Measurements from ENCODE around the gene CC2D2B. TPM values are rescaled to one million over a fixed set of nuclear protein-coding genes. Genes with fewer than 3 reads are reported as not detected.
"Not testable (repeated sequence)": the region's sequence is repeated elsewhere in the genome, so short reads cannot be mapped to it uniquely, and the experiment has no call there.

Gene CC2D2B
- total RNA-seq, 1 donor from 2014 or later = 14.4 TPM

DNA sequence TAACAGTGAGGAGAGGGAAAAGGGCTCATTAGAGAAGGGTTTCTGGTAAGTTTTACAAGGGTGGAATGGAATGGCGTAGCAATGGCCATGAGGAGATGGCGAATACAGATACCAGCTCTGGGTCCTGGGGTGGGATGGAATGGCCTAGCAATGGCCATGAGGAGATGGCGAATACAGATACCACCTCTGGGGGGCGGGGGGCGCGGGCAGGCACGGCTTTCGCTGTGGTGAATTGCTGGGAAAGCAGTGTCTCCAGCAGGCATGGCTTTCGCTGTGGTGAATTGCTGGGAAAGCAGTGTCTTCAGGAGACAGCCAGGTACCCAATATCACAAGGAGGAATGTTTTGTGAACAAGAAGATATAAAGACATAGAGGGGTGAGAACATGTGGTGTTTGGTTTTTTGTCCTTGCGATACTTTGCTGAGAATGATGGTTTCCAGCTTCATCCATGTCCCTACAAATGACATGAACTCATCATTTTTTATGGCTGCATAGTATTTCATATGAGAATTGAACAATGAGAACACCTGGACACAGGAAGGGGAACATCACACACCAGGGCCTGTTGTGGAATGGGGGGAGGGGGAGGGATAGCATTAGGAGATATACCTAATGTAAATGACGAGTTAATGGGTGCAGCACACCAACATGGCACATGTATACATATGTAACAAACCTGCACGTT lies 1.7 kb upstream of the CC2D2B start:
- DNase-seq (ENCODE audit: low spot score) = not testable (repeated sequence)

GRCh38 chr10:95906677-95907455 lies 909 bp upstream of the CC2D2B start:
- peak; percentile 53 for DNase-seq (ENCODE audit: low spot score)

- no peak for DNase-seq (ENCODE audit: low spot score)
Observed at GRCh38 chr10:95908450-95908849, 675 bp downstream of the CC2D2B start.

DNA sequence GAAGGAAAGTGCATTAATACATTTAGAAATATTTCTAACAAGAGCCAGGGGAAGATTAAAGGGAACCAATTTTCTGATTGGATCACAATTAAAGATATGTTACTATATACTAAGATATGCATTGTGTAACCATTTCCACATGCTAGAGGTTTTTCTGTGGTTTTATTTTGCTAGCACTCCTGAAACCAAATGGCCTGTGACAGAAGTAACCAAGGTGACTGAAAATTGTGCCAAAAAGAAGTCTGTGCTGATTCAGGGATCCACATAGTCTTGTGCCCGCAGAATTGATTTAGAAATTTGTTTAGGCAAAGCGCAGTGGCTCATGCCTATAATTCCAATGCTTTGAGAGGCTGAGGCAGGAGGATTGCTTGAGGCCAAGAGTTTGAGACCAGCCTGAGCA lies 1.8 kb downstream of the CC2D2B start:
- DNase-seq (ENCODE audit: low spot score) = no peak

DNA sequence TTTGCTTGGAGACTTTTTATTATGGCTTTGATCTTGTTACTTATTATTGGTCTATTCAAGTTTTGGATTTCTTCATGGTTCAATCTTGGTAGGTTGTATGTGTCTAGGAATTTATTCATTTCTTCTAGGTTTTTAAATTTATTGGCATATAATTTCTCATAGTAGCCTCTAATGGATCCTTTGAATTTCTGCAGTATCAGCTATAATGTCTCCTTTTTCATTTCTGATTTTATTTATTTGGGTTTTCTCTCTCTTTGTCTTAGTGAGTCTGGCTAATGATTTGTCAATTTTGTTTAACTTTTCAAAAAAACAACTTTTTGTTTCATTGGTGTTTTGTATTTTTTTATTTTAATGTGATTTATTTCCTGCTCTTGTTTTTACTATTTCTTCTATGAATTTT lies 8.3 kb downstream of the CC2D2B start:
- not testable (repeated sequence) for DNase-seq (ENCODE audit: low spot score)

- DNase-seq (ENCODE audit: low spot score) = no peak
Observed at GRCh38 chr10:95920798-95921426, 13.1 kb downstream of the CC2D2B start.

DNA sequence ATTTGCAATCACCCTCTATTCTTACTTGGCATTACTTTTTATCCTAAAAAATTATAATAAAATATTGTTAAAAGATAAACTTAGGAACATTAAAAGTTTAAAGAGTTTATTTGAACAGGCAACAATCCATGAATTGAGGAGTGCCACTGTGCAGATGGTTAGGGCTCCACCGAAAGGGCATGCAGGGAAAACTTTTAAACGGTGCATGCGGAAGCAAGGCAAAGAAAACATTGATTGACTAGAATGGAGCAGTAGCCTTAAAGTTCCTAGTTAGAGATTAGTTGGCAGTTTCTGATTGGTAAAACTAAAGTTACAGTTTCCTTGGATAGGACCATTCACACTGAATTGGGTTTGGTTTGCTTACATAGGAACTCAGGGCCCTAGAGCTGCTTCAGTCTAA lies 17.3 kb downstream of the CC2D2B start:
- DNase-seq (ENCODE audit: low spot score) = no peak

GRCh38 chr10:95935429-95935828 lies 27.7 kb downstream of the CC2D2B start:
- DNase-seq (ENCODE audit: low spot score) = no peak

DNA sequence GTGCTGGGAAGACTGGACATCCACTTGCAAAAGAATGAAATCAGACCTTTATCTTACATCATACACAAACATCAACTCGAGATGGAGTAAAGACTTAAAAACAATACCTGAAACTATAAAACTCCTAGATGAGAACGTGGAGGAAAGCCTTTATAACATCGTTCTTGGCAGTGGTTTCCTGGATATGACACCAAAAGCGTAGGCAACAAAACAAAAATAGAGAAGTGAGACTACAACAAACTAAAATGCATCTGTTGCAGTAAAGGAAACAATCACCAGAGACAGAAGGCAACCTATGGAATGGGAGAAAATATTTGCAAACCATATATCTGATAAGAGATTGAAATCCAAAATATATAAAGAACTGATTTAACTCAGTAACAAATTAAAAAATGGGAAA lies 33.3 kb downstream of the CC2D2B start:
- no peak for DNase-seq (ENCODE audit: low spot score)

- DNase-seq (ENCODE audit: low spot score) = no peak
Observed at GRCh38 chr10:95963202-95963990, 55.6 kb downstream of the CC2D2B start.

- no peak for DNase-seq (ENCODE audit: low spot score)
Observed at GRCh38 chr10:95963991-95964389, 56.2 kb downstream of the CC2D2B start.

DNA sequence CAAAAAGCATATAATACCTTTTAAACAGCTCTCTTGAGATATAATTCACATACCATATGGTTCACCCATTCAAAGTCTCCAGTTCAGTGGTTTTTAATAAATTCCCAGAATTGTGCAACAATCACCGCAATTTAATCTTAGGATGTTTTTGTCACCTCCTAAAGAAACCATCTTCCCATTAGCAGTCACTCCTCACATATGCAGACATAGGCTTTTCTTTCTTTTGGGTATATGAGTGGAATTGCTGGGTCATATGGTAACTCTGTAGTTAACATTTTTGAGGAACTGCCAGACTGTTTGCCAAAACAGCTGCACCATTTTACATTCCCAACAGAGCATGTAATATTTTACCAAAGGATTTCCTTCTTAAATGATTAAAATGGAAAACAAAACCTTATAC lies 57.0 kb downstream of the CC2D2B start:
- DNase-seq (ENCODE audit: low spot score) = no peak

DNA sequence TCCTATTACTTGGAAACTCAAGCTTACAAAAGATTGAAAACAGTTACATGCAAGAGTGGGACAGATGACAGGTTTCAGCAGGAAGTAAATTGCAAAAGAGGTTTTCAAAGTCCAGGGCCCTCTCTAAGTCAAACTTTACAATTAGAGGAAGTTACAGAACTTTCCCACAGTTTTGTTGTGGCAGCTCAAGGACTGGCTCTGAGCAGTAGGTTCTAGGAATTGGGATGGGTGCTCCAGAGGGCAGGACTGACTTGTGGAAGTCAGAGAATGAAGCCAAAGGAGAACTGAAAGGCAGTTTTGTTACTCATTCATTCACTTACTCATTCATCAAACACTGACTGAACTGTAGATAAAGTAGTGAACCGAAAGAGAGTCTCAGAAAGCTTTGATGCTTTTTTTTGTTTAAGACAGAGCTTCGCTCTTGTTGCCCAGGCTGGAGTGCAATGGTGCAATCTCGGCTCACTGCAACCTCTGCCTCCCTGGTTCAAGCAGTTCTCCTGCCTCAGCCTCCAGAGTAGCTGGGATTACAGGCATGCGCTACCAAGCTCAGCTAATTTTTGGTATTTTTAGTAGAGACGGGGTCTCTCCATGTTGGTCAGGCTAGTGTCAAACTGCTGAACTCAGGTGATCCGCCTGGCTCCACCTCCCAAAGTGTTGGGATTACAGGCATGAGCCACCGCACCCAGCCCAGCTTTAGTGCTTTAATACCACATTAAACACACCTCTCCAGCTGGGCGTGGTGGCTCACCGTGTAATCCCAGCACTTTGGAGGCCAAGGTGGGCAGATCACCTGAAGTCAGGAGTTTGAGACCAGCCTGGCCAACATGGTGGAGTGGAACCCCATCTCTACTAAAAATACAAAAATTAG lies 68.8 kb downstream of the CC2D2B start:
- DNase-seq (ENCODE audit: low spot score) = no peak

GRCh38 chr10:95982200-95982599 lies 74.4 kb downstream of the CC2D2B start:
- no peak for DNase-seq (ENCODE audit: low spot score)

GRCh38 chr10:95987685-95988426 lies 80.1 kb downstream of the CC2D2B start:
- DNase-seq (ENCODE audit: low spot score) = no peak

- no peak for DNase-seq (ENCODE audit: low spot score)
Observed at GRCh38 chr10:95988702-95989101, 80.9 kb downstream of the CC2D2B start.

DNA sequence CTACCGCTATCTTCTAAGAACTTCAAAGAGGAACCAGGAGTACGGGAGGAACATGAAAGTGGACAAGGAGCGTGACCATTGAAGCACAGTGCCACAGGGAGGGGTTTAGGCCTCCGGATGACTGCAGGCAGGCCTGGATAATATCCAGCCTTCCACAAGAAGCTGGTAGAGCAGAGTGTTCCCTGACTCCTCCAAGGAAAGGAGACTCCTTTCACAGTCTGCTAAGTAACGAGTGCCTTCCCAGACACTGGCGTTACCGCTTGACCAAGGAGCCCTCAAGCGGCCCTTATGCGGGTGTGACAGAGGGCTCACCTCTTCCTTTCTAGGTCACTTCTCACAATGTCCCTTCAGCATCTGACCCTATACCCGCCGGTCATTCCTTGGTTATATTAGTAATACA lies 86.6 kb downstream of the CC2D2B start:
- not testable (repeated sequence) for DNase-seq (ENCODE audit: low spot score)

GRCh38 chr10:95998255-95998784 lies 90.5 kb downstream of the CC2D2B start:
- DNase-seq (ENCODE audit: low spot score) = no peak

DNA sequence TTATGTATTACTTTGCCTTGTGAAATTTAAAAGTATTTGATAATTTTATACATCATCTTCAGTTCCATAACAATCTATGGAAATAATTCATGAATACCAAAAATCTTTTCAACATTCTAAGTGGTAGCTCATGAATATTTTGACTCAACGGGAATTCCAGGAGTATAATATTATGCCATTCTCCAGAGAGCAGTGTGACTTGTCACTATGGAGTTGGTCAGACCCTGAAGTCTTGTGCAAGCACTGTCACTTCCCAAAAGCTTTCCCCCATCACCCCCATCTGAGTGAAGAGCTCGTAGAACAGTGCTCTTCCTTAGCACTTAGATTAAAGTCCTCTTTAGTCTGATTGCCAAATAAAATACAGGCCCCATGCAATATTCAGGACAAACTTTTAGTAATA lies 106.2 kb downstream of the CC2D2B start:
- DNase-seq (ENCODE audit: low spot score) = no peak
